Stimulated activated CD8-positive, alpha-beta memory T cell treated with anti-CD3 and anti-CD28 coated beads, Interleukin-15, amount 100 ng/mL, for 24 hours (primary cell): ENCODE measurements around the gene ZNF221.

Experiments used
- DNase-seq: peaks from one replicate; pipeline ENCODE4 v3.0.0-alpha.2; 2020; ENCODE audit warnings: low read depth

The ZNF221 gene

DNA sequence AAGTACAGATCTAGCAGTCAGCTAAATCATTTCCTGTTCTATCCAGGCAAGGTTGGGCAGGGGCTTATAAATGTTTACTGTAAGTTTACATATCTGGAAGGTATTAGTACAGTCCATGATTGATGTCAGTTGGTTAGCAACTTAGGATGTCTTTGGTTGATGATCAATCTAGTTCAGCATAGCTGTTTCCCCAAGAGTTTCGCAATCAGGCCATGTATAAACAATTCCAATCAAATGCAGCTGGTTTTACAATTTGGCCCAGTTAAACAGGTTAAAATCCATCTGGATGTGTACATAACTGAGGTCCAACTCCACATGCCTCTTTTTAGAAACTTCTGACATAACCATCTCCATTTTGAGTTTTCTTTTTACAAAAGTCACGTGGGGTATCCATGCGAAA lies 6.9 kb downstream of the ZNF221 start:
- no peak for DNase-seq

DNA sequence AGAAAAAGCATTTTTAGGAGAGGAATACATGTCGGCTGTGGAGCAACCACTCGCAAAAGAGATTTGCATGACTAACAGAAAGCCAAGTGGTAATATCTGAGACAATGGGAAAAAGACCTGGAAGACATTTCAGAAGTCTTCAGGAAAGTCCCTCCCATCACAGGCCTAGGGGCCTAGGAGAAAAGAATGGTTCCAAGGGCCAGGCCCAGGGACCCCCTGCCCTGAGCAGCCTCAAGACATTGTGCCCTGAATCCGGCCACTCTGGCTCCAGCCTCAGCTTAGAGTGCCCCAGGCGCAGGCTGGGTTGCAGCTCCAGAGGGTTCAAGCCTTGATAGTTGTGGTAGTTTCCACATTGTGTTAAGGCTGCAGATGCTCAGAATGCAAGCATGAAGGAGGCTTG lies 9.4 kb downstream of the ZNF221 start:
- no peak for DNase-seq

DNA sequence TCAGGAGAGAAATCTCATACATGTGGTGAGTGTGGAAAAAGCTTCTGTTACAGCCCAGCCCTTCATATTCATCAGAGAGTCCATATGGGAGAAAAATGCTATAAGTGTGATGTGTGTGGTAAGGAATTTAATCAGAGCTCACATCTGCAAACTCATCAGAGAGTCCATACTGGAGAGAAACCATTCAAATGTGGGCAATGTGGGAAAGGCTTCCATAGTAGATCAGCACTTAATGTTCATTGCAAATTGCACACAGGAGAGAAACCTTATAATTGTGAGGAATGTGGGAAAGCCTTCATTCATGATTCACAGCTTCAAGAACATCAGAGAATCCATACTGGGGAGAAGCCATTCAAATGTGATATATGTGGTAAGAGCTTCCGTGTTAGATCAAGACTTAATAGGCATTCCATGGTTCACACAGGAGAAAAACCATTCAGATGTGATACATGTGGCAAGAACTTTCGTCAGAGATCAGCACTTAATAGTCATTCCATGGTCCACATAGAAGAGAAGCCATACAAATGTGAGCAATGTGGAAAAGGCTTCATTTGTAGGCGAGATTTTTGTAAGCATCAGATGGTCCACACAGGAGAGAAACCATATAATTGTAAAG lies 15.2 kb downstream of the ZNF221 start:
- DNase-seq = no peak

DNA sequence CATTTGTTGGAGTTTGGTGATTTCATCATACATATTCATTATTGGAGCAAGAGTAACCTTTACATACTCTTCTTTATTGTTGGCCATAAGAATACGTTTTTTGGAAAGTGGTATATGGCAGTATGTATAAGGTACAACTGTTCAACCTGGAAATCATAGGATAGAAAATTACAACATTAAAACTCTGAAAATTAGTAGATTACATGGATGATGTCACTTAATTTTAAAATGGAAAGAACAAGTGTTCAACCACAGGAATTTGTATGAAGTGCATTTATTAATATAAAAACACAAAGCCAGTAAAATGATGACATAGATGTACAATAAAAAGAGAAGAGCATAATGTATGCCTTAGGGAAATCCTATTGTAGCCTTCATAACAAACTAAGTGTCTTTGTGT lies 25.7 kb downstream of the ZNF221 start:
- no peak for DNase-seq

DNA sequence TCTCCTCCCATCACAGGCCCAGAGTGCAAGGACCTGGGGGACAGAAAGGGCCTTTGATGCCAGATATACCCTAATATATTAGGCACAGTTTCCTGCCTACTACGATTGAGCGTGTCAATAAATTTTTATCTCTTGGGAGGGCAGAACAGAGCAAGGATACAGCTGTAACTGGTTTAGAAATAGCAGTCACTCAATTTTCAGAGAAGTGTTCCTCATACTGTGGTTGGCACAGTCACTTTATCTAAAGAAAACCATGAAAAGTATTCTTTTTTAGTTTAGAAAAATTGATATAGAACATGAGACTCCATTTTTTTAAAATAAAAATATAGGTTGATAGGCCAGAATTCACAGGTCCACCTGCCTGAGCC lies 32.5 kb downstream of the ZNF221 start:
- DNase-seq = no peak

DNA sequence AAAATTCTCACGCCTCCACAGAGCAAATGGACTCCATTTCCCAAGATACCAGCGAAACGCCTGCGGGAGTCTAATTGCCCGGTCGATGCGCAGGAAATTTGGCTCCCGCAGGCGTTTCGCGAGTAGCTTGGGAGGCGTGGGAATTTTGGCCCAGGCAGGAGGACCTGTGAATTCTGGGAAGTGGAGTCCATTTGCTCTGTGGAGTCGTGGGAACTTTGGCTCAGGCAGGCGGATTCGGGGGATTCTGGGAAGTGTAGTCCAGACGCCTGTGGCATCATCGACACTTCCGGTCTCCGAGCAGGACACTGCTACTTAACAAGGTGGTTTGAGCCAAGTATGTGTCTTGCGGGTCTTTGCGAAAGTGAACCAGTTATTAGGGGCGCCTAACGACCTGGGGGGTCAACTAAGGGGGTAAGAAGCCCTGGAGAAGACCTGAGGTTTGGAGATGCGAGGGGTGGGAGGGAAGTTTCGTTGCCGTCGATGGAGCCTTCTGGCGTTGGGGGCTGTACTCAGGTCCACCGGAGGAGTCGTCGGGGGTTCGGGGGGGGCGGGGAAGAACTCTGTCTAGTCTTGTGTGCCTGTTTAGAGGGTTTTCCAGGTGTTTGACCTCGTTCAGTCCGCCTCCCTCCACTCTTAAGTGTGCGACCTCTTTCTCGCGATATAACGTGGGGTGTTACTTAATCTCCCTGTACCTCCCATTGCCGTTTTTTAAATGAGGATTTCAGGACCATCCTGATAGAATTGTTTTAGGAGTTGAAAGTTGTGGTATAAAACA lies 33.1 kb downstream of the ZNF221 start, which contains the start of gene ZNF155:
ZNF155 (plus strand) TSS at position 277 of the 775 bp plus-strand sequence. CDS start 4,356 bp downstream, outside the sequence.
- peak; percentile 37 for DNase-seq

DNA sequence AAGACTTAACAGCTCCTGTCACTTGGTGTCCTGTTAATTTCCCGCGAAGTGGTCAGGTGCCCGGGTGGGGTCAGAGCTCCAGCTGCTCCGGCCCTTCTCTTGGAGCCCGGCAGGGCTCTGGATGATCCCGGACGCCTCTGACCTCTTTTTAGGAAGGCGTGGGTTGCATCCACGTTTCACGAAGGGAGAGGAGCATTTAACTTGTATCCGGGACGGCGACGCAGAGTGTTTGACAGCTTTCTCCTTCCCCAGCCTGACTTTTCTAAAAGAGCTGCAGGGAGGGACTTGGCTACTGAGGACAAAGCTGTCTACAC lies 33.6 kb downstream of the ZNF221 start:
- no peak for DNase-seq

DNA sequence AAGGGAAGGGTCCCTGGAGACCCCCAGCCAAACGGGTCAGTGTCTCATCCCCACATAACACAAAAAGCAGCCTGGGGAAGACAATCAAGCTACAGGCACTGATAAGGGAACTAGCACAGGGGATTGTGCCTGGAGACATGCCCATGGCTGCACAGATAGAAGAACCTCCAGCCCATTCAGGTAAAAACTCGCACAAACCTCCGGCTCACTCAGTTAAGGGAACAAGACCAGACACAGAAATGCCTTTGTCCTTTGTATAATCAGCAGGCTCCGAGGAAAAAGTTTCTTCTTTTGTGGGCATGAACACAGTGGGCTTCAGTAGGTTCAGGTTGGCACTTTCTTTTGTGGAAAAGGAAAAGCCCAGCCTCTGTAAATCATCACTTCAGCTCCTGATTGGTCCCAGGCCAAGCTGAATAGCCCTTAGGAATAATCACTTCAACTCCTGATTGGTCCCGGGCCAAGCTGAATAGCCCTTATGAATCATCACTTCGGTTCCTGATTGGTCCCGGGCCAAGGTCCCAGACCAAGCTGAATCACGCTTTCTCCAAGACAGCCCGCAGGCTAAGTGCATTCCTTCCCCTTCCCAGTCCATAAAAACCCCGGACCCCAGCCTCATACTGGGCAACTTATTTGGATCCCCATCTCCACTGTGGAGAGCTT lies 46.7 kb downstream of the ZNF221 start:
- DNase-seq = no peak

DNA sequence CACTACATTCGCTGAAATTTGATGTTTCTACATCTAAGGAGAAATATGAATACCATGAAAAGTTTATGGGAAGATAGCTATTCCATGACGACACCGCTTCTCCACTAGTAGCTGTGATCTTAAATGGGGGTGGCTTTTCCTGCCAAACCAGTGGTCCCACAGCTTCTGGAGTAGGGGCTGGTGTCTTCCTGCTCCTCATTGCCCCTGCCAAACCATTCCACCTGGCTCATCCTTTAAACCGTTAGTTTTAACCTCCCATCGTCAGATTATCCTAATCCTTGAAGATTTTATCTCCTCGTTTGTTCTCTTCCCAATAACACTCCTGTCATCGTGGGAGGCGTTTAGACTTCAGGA lies 51.2 kb downstream of the ZNF221 start:
- no peak for DNase-seq

DNA sequence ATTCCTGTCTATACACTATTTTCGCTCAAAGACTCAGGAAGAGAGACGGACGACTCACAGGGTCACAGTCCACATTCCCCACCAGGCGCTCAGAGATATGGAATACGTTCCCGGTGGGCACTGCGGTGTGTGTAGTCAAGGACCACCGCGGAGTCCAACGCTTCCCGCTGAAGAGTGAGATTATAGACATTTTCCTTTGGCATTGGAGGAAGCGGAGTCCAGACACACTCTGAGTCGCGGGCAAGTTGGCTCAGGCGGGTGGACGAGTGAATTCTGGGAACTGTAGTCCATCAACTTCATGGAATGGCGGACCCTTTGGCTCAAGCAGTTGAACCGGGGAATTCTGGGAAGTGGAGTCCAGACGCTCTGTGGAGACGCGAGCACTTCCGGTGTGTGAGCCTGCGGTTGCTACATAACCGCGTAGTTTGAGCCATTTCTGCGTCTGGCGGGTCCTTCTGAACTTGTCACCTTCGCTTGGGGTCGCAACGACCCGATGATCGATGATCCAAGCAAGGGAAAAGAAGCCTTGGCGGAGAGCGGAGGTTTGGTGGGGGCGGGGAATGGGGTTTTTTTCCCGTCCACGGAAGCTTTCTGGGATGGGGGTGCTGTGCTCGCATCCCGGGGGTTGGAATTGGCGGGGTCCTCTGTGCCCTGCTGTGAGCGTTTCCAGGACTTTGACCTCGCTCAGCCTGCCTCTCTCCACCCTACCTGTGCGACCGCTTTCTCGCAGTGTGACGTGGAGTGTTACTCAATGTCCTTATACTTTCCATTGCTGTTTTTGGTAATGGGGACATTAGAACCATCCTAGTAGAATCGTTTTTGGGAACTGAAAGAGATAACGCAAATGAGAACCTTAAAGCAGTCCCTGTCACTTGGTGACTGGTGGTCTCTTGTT lies 51.8 kb downstream of the ZNF221 start, which contains the start of gene ZNF230:
ZNF230 (plus strand) TSS at position 392 of the 895 bp plus-strand sequence. CDS start 4,122 bp downstream, outside the sequence.
- peak; percentile 45 for DNase-seq

DNA sequence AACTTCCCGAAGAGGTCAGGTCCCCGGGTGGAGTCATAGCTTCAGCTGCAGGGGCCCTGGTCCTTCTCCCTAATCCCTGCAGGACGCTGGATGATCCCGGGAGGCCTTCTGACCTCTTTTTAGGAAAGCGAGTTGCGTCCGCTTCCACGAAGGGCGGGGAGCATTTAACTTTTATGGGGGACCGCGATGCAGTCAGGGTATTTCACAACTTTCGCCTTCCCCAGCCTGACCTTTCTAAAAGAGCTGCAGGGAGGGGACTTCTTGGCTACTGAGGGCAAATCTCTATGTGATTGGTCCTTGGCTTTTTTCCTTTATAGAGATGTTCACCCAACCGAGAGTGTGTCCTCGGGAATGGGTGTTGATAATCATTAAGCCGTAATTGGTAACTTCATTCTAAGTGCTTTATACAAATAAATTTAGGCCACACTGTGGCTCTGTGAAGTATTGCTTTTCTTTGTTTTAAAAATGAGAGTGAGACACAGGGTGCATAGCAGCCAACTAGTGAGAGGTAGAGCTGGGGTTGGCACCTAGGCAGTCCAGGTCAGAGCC lies 52.5 kb downstream of the ZNF221 start:
- no peak for DNase-seq

DNA sequence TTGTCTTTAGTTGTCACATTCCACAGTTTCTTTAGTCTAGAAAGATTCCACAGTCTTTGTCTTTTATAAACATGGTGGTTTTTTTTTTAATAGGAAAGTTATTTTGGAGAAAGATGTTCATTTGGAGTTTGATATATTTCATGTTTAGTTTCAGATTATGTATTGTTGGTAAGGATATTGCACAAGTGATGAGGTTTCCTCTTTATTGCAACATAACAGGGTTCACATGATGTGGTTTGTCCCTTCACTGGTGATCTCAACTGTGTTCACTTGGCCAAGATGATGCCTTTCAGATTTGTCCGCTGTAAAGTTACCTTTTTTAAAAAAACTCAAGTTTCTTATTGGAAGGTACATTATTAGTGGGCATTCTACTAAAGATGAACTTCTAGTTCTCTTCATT lies 54.9 kb downstream of the ZNF221 start:
- no peak for DNase-seq

DNA sequence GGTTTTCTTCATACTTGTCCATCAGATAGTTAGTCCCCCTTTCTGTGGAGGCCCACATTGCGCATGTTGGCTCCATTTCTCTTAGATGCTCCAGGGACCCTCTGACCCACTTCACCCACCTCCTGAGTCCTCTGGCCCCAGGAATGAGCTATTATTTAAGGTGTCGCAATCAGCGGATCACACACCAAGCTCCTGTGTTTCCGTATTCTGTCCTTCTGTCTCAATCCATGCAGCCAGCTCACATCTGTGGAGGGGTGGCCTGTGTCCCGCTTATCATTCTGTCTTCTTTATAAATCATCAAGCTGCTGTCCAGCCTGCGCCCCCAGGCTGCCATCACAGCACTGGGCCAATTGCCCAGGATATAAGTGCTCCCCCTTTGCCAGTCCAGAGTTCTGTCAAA lies 56.4 kb downstream of the ZNF221 start:
- DNase-seq = no peak

DNA sequence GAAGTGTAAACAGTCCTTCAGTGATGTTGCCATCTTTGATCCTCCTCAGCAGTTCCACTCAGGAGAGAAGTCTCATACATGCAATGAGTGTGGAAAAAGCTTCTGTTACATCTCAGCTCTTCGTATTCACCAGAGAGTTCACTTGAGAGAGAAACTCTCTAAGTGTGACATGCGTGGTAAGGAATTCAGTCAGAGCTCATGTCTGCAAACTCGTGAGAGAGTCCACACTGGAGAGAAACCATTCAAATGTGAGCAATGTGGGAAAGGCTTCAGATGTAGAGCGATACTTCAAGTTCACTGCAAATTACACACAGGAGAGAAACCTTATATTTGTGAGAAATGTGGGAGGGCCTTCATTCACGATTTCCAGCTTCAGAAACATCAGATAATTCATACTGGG lies 59.4 kb downstream of the ZNF221 start:
- DNase-seq = no peak
